GM21423 (cell line): ENCODE data around the gene NECAB3.
"Not testable (repeated sequence)": the region's sequence is repeated elsewhere in the genome, so short reads cannot be mapped to it uniquely, and the experiment has no call there.

Source experiments
- ATAC-seq: cut with Tn5 transposase; IDR thresholded peaks from one replicate; pipeline ENCODE4 v1.9.1; 2021; ENCODE audit warnings: mild to moderate bottlenecking, moderate library complexity; ENCODE audit not compliant: unreplicated experiment

The NECAB3 gene

GRCh38 chr20:33674294-33675135 is at the start of gene NECAB3:
Gene NECAB3 (minus strand): TSS chr20:33674428. CDS start chr20:33674352, 76 bp downstream.
- peak; percentile 57 for ATAC-seq

- no peak for ATAC-seq
Observed at GRCh38 chr20:33721391-33722140, 47.3 kb upstream of the NECAB3 start.

- peak; percentile 90 for ATAC-seq
Observed at GRCh38 chr20:33719989-33720709, 45.9 kb upstream of the NECAB3 start, which contains the start of gene PXMP4. Gene PXMP4 (minus strand): TSS chr20:33720310. CDS start chr20:33720207, 103 bp downstream.

GRCh38 chr20:33719277-33719988 is 45.2 kb upstream of the NECAB3 start:
- no peak for ATAC-seq

GRCh38 chr20:33716498-33716897 is 42.3 kb upstream of the NECAB3 start:
- no peak for ATAC-seq

GRCh38 chr20:33713865-33714367 is 39.7 kb upstream of the NECAB3 start:
- ATAC-seq = no peak

GRCh38 chr20:33711446-33711738 is 37.2 kb upstream of the NECAB3 start:
- no peak for ATAC-seq

GRCh38 chr20:33710681-33711445 is 36.6 kb upstream of the NECAB3 start:
- no peak for ATAC-seq

GRCh38 chr20:33709905-33710541 is 35.8 kb upstream of the NECAB3 start:
- no peak for ATAC-seq

GRCh38 chr20:33709398-33709797 is 35.2 kb upstream of the NECAB3 start:
- no peak for ATAC-seq

GRCh38 chr20:33707668-33708067 is 33.4 kb upstream of the NECAB3 start:
- no peak for ATAC-seq

- ATAC-seq = no peak
Observed at GRCh38 chr20:33704197-33704924, 30.1 kb upstream of the NECAB3 start.

GRCh38 chr20:33703498-33704137 is 29.4 kb upstream of the NECAB3 start:
- no peak for ATAC-seq

- no peak for ATAC-seq
Observed at GRCh38 chr20:33702861-33703260, 28.6 kb upstream of the NECAB3 start.

- ATAC-seq = no peak
Observed at GRCh38 chr20:33701629-33702450, 27.6 kb upstream of the NECAB3 start.

GRCh38 chr20:33700696-33701441 is 26.6 kb upstream of the NECAB3 start:
- ATAC-seq = not testable (repeated sequence)

- ATAC-seq = not testable (repeated sequence)
Observed at GRCh38 chr20:33698966-33699365, 24.7 kb upstream of the NECAB3 start.
